AG08396 (cell line): Measurements from ENCODE around the gene GLS.
"Not testable (repeated sequence)": the region's sequence is repeated elsewhere in the genome, so short reads cannot be mapped to it uniquely, and the experiment has no call there.

ENCODE experiments used
- DNase-seq: peaks from one replicate; pipeline ENCODE4 v3.0.0; 2012; ENCODE audit warnings: low spot score, mixed read lengths

Gene GLS

DNA sequence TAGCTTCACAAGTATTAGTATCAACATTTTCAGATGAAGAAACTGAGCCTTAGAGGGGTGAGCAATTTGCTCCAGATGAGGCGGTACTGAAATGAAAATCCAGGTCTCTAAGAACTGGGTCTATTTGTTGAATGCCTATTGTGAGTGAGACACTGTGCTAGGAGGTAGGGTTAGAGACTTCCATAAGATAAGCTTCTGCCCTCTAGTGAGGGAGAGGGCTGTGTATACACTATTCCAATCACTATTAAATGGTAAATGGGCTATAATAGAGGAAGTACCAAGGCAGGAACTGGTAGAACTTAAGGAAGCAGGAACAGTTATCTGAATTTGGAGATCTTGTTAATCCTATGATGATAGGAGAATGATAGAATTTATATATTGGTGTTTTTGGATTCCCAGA is 23.6 kb upstream of the GLS start:
- DNase-seq = no peak

DNA sequence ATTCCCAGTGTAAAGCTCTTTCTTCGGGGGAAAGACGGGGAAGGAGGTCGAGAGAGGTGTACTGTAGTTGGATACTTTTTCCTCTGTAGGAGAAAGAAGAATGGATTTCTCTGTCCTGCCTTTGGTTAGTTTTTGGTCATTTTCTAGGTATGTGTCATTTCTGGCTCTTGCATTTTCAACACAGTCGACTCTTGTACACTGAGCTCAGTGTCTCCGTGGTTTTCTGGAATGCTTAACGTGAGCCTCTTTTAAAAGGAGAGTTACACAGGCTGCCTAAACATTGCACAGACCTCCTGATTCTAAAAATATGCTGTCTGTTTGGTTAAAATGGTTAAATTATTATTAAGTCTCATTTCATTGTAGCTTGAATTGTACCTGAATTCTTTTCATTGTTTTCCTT is 21.8 kb upstream of the GLS start:
- peak; percentile 52 for DNase-seq

DNA sequence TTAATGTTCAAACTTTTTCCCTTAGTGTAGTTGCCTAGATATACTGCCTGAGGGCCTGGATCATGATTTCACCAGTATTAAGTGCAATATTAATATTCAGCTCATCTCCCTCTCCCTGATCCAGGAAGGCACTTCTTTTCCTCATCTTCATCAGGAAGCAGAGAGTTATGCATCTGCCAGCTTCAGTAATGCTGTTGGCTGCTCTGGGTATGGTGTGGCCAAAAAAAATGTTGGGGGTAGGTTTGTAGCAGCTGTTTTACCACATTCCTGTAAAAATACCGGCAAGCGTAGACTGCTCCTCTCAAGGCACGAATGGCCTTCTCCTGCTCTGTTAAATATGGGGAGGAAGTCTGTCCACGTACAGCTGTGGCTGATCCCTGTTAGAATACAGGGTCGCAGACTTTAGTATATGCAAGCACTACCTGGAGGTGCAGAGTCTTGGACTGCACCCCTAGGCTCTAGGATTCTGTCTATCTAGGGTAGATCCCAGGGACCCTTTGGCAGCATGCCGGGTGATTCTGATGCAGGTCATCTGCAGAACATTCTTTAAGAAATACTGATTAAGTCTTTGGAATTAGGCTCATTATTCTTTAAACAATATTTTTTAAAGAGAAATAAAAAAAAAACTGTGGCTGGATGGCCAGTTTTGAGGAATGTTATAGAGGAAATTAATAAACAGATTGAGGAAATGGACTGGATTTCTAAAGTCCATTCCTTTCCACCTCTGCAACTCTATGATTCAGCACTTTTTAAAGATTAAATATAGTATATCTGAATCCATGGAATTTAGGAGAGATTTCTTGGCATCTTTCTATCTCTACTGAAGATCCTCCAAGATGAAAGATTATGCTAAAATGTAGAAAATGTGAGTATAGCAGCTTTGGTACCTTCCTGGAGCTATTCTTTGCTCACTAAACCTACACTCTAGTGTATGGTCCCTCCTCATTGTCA is 21.0 kb upstream of the GLS start:
- peak; percentile 46 for DNase-seq

DNA sequence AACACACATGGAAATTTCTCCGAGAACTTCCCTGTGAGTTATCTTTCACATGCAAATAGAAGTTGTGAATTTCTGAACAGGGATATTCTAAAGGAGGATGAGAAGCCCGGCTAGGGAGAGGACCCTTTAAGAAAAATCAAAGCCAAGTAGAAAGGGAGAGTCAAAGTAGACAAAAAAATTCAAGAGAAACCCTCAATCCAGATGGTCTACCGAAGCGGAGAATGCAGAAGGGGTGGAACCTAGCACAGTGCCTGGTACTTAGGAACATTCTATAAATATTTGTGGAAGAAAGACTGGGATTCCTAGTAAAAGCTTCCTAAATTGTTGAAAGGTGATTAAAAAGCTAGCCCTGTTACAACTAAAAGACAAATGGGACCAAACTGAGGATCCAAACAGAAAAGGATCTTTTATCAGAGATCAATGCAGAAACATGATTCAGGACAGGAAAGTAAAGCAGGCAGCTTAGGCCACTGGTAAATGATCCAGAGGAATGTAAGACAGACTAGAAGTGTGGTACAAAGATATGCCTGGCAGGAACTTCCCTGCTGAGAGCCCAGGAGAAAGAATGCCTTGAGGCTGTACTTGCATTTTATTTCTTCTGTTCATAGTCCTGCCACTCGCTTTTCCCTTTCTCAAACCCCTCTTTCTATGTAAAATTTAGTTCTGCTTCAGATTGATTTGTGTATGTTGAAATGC is 19.5 kb upstream of the GLS start:
- DNase-seq = peak; percentile 45

DNA sequence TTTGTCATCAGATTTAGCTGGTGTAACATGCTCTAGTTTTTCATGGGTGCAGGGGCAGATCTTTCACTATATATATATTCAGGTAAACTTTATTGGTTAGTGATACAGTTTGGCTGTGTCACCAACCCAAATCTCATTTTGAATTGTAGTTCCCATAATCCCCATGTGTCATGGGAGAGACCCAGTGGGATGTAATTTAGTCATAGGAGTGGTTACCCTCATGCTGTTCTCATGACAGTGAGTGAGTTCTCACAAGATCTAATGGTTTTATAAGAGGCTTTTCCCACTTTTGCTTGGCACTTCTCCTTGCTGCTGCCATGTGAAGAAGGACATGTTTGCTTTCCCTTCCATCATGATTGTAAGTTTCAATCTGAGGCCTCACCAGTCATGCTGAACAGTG is 18.5 kb upstream of the GLS start:
- DNase-seq = not testable (repeated sequence)

DNA sequence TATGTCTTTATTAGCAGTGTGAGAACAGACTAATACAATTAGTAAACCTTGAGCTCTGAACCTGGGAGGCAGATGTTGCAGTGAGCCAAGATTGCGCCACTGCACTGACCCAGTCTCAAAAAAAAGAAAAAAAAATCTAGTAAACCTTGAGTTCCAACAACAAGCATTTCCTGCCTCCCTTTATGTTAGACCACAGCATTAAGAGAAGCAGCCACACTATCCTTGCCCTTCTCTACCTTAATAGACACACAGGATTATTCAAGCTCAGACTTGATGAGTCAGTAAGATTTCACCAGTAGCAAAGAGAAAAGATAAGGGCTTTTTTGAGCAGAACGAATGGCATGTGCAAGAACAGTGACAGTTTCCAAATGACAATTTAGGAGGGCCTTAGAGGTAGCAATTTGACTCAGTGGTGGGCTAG is 18.0 kb upstream of the GLS start:
- DNase-seq = no peak

DNA sequence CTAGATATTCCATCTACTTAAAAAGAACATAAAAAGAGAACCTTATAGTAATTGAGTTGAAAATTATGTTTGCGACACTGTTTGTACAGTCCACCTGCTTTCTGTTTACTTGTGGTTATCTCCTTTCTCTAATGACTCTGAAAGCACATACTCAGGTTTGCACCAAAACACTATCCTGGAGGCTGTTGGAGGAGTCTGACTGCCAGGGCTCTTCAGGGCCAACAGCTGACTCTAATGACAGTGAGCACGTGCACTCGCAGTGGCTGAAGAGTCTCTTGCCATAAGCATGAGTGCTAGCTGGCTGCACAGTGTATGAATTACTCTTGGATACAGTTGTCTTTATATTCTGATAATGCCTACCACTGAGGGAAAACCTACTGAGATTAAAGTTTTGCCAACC is 16.7 kb upstream of the GLS start:
- DNase-seq = no peak

DNA sequence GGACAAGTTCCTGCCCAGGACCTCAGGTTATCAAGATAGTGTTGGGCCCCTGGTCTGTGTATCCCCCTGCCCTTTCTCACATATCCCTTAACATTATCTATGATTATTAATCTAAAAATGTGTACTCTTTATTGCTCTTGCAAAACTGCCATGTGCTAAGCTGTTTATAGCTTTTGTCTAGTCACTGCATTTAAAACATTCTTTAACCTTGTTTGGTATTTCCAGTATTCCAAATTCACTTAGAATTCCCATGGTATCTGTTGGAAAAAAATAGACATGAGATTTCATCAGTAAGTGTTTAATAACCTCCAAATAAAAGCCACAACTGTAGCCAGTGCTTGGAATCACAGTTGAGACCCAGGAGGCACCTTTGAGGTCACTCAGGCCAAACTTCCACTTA is 16.2 kb upstream of the GLS start:
- DNase-seq = no peak

DNA sequence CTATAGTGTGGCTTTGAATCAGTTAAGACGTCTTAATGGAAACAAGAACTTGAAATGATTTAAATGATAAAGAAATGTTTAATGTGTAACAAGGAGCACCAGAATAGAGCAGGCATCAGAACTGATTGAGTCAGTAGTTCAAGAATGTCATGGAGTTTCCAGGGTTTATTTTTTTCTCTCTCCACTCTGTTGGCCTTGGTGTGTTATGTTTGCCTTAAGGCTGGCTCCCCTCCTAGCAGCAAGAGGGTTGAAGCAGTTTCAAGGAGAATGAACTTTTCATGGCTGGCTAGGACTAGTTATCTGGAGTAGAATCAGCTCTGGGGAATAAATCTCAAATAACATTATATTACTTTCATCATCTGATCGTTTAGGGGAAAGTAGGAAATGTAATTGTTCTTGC is 13.4 kb upstream of the GLS start:
- peak; percentile 52 for DNase-seq

DNA sequence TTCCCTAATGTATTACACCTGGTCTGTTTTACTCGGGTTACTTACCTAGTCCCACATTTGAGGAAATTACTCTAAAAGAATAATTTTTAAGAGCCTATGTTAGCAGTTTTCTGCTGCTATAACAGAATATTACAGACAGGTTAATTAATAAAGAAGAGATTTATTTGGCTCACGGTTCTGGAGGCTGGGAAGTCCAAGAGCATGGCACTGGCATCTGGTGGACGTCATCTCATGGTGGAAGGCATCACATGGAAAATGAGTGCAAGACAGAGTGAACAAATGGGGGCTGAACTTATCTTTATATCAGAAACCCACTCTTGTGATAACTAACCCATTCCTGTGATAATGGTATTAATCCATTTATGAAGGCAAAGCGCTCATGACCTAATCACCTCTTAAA is 12.8 kb upstream of the GLS start:
- no peak for DNase-seq

DNA sequence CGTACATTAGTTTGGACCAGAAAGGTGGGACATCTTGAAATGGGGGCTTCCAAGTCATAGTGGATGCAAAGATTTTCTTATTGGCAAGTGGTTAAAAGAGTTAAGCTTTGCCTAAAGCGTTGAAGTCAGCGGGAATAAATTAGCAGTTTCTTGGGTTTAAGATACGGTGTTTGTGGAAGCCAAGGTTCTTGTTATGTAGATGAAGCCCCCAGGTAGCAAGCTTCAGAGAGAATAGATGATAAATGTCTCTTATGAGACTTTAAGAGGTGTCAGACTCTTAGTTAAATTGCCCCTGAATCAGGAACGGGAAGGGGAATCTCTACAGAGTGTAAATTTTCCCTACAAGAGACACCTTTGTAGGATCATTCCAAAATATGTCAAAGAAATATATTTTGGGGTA is 10.9 kb upstream of the GLS start:
- no peak for DNase-seq

DNA sequence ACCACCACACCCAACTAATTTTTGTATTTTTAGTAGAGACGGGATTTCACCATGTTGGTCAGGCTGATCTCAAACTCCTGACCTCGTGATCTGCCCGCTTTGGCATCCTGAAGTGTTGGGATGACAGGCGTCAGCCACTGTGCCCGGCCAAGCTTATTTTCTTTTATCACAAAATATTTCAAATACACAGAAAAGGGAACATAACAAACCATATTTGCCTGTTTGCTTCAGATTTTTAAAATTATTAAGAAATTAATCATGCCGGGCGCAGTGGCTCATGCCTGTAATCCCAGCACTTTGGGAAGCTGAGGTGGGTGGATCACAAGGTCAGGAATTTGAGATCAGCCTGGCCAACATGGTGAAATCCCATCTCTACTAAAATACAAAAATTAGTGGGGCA is 7.2 kb upstream of the GLS start:
- DNase-seq = not testable (repeated sequence)

DNA sequence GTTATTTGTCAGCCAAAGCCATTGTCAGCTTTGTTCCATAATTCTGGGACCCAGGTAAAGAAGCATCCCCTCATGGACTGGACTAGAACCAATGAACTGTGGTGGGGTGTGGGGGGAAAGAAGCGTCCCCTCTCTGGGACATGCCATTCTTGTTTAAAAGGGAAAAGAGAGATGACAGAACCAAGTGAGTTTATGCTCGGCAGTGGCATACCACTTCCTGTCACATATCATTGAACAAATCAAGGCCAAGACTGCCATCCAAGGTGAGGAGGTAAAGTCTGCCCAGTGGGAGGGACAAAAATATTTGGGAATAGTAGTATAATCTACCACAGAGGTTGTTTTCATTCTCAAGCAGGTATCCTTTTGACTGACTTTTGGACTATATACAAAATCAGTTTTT is 4.7 kb upstream of the GLS start:
- DNase-seq = no peak

DNA sequence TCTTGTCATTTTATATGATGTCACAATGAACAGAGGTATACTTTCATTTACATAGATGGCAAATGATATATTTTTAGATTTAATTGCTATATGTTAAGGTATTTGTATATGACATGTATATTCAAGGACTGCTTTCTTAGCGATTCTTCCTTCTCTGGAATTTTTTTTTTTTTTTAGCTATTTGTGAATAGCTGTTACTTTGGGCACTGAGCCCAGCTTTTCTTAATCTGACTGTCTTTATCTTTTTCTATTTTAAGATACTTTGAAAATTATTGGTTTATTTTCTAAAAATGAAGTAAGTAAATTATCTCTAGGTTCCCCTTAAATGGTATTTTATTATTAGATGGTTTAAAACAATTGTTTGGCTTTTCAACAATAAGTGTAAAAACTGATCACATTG is 4.0 kb upstream of the GLS start:
- no peak for DNase-seq

DNA sequence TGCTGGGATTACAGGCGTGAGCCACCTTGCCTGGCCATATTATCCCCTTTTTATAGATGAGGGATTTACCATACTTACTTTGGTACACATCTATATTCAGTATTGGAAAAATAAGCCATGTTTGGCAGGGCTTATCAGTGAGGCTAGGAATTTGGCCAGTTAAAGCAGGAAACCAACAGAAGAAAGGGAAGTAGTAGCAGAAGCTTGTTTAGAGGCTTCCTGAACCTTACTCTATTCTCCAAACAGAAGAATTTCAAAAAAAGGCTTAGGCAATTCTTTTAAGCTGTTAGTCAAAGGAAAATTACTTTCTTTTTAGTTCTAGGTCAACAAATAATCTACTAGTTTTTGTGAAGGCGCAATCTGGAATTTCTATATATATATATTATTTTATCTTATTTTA is 3.2 kb upstream of the GLS start:
- DNase-seq = no peak

DNA sequence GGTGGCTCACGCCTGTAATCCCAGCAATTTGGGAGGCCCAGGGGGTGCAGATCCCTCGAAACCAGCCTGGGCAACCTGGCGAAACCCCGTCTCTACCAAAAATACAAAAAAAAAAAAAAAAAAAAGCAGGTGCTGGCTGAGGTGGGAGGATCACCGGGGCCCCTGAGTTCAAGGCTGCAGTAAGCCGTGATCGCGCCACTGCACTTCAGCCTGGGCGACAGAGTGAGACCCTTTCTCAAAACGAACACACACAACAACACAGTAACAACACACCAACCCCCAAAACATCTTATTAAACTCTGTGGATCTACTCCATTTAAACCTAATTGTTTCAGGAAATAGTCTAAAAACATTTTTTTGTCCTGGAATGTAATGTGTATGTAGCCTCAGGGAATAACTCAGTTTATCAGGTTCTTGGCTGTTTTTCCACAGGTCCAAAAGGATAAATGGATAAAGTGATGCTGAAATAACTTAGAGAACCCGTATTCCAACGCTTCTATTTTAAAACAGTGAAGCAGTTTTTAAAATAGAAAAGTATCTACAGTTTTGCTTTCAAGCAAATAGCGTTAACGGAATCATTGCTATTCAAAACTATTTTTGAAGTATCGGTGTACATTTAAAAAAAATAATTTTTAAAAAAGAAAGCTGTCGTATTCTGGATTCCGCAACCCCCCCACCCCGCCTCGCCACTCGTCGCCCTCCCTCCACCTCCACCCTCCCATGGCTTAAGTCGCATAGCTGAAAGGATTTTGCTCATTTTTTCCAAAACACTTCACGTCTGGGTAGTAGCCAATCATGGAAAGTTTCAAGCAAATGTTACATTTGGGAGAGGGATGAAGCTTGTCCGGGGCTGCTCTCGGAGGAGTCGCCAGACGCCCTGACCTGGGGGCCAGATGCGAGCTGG is 895 bp upstream of the GLS start:
- no peak for DNase-seq

DNA sequence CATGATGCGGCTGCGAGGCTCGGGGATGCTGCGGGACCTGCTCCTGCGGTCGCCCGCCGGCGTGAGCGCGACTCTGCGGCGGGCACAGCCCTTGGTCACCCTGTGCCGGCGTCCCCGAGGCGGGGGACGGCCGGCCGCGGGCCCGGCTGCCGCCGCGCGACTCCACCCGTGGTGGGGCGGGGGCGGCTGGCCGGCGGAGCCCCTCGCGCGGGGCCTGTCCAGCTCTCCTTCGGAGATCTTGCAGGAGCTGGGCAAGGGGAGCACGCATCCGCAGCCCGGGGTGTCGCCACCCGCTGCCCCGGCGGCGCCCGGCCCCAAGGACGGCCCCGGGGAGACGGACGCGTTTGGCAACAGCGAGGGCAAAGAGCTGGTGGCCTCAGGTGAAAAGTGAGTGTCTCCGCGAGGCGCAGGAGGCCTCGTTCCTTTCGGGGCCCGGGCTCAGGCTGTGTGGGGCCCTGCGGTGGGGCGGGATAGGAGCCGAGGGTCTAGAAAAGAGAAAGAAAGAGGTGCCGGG is 520 bp downstream of the GLS start:
- DNase-seq = peak; percentile 34

DNA sequence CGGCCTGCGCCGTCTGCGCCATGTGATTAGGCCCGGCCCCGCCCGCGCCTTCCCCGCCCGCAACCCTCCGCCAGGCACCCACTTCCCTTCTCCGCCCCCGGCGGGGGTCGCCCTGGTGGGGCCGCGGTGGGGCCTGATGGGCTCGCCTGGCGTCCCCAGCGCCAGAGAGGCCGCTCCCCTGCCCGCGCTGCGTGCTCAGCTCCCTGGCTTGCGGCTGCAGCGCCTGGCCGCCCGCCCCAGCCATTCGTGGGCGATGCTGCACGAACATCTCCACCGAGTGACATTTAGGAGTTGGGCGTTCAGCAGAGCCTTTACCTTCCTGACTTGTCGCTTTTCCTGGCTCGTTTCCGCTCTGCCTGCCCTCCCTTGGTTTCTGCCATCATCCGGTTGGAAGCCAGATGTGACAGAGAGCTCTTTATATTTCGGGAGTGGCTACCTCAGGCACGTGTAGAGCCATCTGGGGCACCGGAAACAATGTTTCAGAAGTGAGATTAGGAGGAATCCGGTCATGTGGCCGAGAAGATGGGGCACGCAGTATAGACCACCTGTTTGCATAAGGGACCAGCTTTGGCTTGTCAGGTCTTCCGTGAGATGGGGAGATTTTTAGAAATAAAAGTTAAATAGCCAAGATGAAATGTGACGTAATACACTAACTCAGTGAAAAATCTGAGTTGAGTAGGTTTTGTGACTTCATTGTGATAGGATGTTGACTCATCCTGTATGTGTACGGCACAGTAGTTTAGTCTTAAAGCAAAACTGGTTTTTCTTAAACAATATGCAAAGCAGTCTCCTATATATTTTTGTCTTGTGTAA is 1.2 kb downstream of the GLS start:
- peak; percentile 46 for DNase-seq

DNA sequence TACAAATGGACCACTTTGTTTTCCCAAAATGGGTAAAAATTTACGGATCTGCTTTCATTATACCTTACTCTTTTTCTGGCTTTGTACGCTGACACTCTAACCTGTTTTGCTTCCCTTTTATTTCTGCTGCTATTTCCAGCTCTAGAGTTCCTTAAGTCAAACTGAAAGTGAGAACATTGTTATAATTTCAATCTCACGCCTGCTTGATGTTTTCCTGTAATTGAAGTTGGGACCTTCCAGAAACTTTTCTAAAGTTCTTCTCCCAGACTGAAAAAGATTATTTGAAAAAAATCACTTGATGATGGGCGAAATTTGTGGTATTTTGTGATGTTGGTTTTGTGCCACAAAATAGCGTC is 1.8 kb downstream of the GLS start:
- DNase-seq = no peak

DNA sequence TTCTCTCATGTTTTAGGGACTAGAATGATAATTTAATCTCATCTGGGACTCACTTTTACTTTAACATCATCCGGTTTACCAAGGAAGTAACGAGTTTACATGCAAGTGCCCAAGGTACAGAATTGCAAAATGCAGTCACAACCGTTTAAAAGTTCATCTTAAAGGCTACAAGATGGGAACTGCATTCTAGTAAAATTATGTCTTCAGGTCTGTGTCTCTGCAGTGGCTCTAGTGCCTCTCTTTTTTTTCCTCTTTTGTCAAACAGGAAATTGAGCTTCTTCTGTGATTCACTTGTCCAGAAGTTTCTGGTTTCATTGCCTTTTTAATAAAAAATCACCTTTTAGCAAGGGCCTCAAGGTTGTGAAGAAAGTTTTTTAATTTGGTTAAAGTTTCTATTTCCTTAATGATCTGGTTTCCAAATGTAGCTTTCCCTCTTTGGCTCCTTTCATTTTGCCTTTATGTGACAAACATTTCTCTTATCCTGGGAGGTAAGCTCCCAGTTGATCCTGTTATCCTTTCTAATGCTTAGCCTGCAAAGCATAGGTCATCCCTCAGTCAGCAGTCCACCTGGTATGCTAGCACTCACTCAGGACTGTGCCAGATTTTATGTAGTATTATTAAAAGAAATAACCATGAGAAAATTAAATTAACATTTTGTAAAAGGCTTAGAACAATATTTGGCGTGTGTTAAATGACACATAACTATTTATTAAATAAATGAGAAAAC is 2.4 kb downstream of the GLS start:
- DNase-seq = no peak

DNA sequence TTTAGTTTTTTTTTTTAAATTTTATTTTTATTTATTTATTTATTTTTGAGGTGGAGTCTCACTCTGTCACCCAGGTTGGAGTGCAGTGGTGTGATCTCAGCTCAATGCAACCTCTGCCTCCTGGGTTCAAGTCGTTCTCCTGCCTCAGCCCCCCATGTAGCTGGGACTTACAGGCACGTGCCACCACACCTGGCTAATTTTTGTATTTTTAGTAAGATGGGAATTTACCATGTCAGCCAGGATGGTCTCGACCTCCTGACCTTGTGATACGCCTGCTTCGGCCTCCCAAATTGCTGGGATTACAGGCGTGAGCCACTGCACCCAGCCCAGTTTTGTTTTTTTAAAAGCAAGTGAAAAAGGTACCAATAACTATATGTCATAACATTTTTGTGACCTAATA is 5.2 kb downstream of the GLS start:
- DNase-seq = not testable (repeated sequence)
